Keratinocyte (primary cell): Measurements from ENCODE around the gene GANAB. TPM values are rescaled to one million over a fixed set of nuclear protein-coding genes. Genes with fewer than 3 reads are reported as not detected.

Experiments used
- DNase-seq: peaks from one replicate; pipeline ENCODE4 v3.0.0-alpha.2; 2011; ENCODE audit warnings: low read depth, missing footprints, low spot score
- FAIRE-seq: peaks from 2 replicates; lab custom pipeline; 2011; peaks lifted over from hg19 to GRCh38; lab: Jason Lieb, UNC
- H2AFZ ChIP-seq: 2 replicates; pipeline ENCODE4 v1.6.0; 2012; ENCODE audit warnings: low read length, control low read depth, inconsistent platforms; ENCODE audit not compliant: control insufficient read depth
- H3K27ac ChIP-seq: 2 replicates; pipeline ENCODE4 v1.5.1; 2011; ENCODE audit warnings: low read length; ENCODE audit not compliant: control insufficient read depth, insufficient read depth
- H3K27me3 ChIP-seq: 3 replicates; pipeline ENCODE4 v1.6.0; 2011; ENCODE audit warnings: low read length; ENCODE audit not compliant: control insufficient read depth, insufficient read depth; ENCODE audit errors: extremely low read depth
- H3K36me3 ChIP-seq, 2 experiments: 2 replicates in 1 of 2; 3 replicates in 1 of 2; pipeline ENCODE4 v1.5.1; 2011; ENCODE audit warnings: low read length in 2 of 2, mild to moderate bottlenecking in 1 of 2; ENCODE audit not compliant: control insufficient read depth in 2 of 2, insufficient read depth in 2 of 2; ENCODE audit errors: extremely low read depth in 1 of 2
- H3K4me1 ChIP-seq: 3 replicates; pipeline ENCODE4 v1.5.1; 2011; ENCODE audit warnings: low read length; ENCODE audit not compliant: control insufficient read depth, insufficient read depth; ENCODE audit errors: extremely low read depth
- H3K4me2 ChIP-seq: 3 replicates; pipeline ENCODE4 v1.6.0; 2011; ENCODE audit warnings: low read depth, low read length; ENCODE audit not compliant: control insufficient read depth, insufficient read depth; ENCODE audit errors: extremely low read depth
- H3K4me3 ChIP-seq, 3 experiments: fragments of 200-600 bp in 1 of 3; sonication (generic) in 1 of 3; 2 replicates in 2 of 3; 3 replicates in 1 of 3; pipeline ENCODE4 v1.5.1; 2011 to 2016; ENCODE audit warnings: low read length in 3 of 3, mild to moderate bottlenecking in 3 of 3, control low read depth in 2 of 3, inconsistent platforms in 1 of 3, low read depth in 1 of 3, mixed read lengths in 1 of 3, mixed run types in 1 of 3, moderate library complexity in 1 of 3; ENCODE audit not compliant: control insufficient read depth in 2 of 3, insufficient read depth in 2 of 3; ENCODE audit errors: extremely low read depth in 1 of 3
- H3K79me2 ChIP-seq: 2 replicates; pipeline ENCODE4 v1.6.0; 2012; ENCODE audit warnings: low read length; ENCODE audit not compliant: control insufficient read depth, insufficient read depth
- H3K9ac ChIP-seq: 3 replicates; pipeline ENCODE4 v1.6.0; 2011; ENCODE audit warnings: low read length; ENCODE audit not compliant: control insufficient read depth, insufficient read depth; ENCODE audit errors: extremely low read depth
- H3K9me1 ChIP-seq: 3 replicates; pipeline ENCODE4 v1.6.0; 2011; ENCODE audit warnings: low read length; ENCODE audit not compliant: control insufficient read depth, insufficient read depth; ENCODE audit errors: extremely low read depth
- H3K9me3 ChIP-seq: 2 replicates; pipeline ENCODE4 v1.5.1; 2012; ENCODE audit warnings: low read depth, low read length; ENCODE audit not compliant: control insufficient read depth
- H4K20me1 ChIP-seq: 3 replicates; pipeline ENCODE4 v1.6.0; 2011; ENCODE audit warnings: low read length; ENCODE audit not compliant: control insufficient read depth, insufficient read depth; ENCODE audit errors: extremely low read depth
- CTCF ChIP-seq, 3 experiments: IDR thresholded peaks in 1 of 3; conservative IDR thresholded peaks in 1 of 3; optimal IDR thresholded peaks in 1 of 3; 2 replicates in 2 of 3; 3 replicates in 1 of 3; pipeline versions ENCODE3 to v1.5.1; 2011; ENCODE audit warnings: low read length in 3 of 3, mild to moderate bottlenecking in 3 of 3, moderate library complexity in 2 of 3, control low read depth in 1 of 3, inconsistent platforms in 1 of 3; ENCODE audit not compliant: insufficient read depth in 2 of 3; ENCODE audit errors: extremely low read depth in 1 of 3
- EZH2 ChIP-seq: IDR thresholded peaks from one replicate; pipeline ENCODE4 v1.6.1; 2012; ENCODE audit warnings: inconsistent platforms, mild to moderate bottlenecking, low read length, moderate library complexity
- dilution Hi-C: fragments of 300-500 bp; cut with MboI; formaldehyde crosslinking; loops from one replicate; pipeline ENCODE4 v1.7.0; 2020; ENCODE audit warnings: low sequenced_read_pairs; ENCODE audit not compliant: extremely low pct_ligation_motif_present
- polyA plus RNA-seq, 5 experiments: library from polyadenylated mRNA; depleted of rRNA in 3 of 5; stranded (reverse) in 3 of 5; stranded (forward) in 1 of 5; unstranded in 1 of 5; fragments of >200 nt; gene quantifications; 1 replicate in 1 of 5; 2 replicates in 3 of 5; 3 replicates in 1 of 5; pipeline versions ENCODE4 v1.2.1 to v1.2.3, GENCODE V29; 2011 to 2012; ENCODE audit warnings: missing spikeins in 2 of 5, low read depth in 1 of 5, low replicate concordance in 1 of 5

GANAB gene
- polyA plus RNA-seq, 1 donor (not counting 4 experiments of a cell fraction or from before 2014, with no cell fraction given) = 153 TPM

- Histone ChIP-seq H4K20me1 (peaks cover 2% of the 10 kb centered on the region), H3K36me3 (peaks cover 43 to 57% of the 10 kb centered on the region in 2 experiments), H3K27me3 (no peaks in the 10 kb centered on the region), H3K9me3 (no peaks in the 10 kb centered on the region), H3K4me3 (no peak overlapping the region), H3K27ac (no peak overlapping the region), H3K9me1 (no peaks in the 10 kb centered on the region), H3K4me1 (peaks cover 14% of the 10 kb centered on the region), H3K79me2 (peaks cover 39% of the 10 kb centered on the region), H3K4me2 (no peak overlapping the region), H3K9ac (no peak overlapping the region), H2AFZ (no peak overlapping the region)
- FAIRE-seq (no peak), DNase-seq (no peak)
- dilution Hi-C loops = no loop called here
- TF ChIP-seq EZH2 (no peak), CTCF (optimal IDR thresholded peaks at IDR 0.05 in 1 of 3, IDR thresholded peaks at IDR 0.05 in 1 of 3, conservative IDR thresholded peaks at IDR 0.05 in 1 of 3; ENCODE audit: extremely low read depth in 1 of 3, insufficient read depth in 2 of 3, low read length in 3 of 3) (peak; percentile 77 to 95 (median 84))
Measured at GRCh38 chr11:62593434-62594044, 52.9 kb downstream of the GANAB start.

GRCh38 chr11:62592989-62593421, 53.4 kb downstream of the GANAB start:
- Histone ChIP-seq H3K36me3 (peaks cover 40 to 56% of the 10 kb centered on the region in 2 experiments), H3K4me3 (no peak overlapping the region)
- FAIRE-seq = no peak

More at GRCh38 chr11:62592989-62593421, 53.4 kb downstream of the GANAB start:
- TF ChIP-seq CTCF (optimal IDR thresholded peaks at IDR 0.05 in 1 of 3, IDR thresholded peaks at IDR 0.05 in 1 of 3, conservative IDR thresholded peaks at IDR 0.05 in 1 of 3; ENCODE audit: extremely low read depth in 1 of 3, insufficient read depth in 2 of 3, low read length in 3 of 3) (no peak), EZH2 (no peak)
- Histone ChIP-seq H2AFZ (no peak overlapping the region), H3K27ac (no peak overlapping the region), H3K9me3 (no peaks in the 10 kb centered on the region), H3K4me2 (no peak overlapping the region), H3K9me1 (no peaks in the 10 kb centered on the region), H3K4me1 (peaks cover 14% of the 10 kb centered on the region), H3K27me3 (no peaks in the 10 kb centered on the region), H3K79me2 (peaks cover 34% of the 10 kb centered on the region), H4K20me1 (peaks cover 2% of the 10 kb centered on the region), H3K9ac (no peak overlapping the region)
- no peak for DNase-seq
- dilution Hi-C loops = no loop called here
